Measurements from ENCODE around the gene AATK.

The AATK gene

DNA sequence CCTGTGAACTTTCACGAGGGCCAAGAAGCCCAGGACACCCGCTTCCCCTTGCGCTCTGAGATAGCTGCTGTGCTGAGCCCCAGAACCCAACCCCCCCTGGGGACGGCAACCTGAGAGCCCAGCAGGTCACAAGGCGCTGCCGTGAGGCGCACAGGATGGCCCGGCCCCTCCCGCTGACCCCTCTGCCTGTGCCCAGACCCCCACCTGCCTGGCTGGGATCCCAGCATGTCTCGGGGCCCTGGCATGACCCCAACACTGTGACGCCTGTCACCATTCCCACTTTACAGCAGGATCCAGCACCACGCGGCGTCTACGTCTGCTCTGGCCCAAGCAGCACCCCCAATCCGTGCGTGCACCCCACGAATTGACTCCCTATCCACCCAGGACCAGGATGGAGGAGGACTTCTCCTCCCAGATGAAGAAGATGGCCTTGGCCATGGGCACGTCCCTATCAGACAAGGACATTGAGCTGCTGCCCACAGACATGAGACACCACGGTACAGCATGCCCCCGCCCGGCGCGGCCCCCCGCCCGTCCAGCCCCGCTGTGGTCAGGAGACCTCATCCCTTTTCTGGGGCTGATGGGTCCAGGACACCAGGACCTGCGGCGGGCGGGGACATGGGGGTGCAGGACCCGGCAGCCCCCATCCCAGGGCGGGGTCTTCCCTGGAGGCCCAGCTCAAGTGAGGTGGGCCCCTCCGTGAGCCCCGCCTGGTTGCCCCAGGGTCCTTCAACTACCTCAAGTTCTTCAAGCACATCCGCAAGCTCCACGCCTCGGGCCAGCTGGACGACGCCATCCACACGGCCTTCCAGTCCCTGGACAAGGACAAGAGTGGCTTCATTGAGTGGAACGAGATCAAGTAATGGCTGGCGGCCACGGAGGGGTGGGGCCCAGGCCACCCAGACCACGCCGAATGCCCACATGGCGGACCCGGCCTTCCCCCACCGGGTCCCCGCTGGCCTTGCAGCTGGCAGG lies 15.1 kb upstream of the AATK start:
- no peak for DNase-seq (ENCODE audit: low spot score)

DNA sequence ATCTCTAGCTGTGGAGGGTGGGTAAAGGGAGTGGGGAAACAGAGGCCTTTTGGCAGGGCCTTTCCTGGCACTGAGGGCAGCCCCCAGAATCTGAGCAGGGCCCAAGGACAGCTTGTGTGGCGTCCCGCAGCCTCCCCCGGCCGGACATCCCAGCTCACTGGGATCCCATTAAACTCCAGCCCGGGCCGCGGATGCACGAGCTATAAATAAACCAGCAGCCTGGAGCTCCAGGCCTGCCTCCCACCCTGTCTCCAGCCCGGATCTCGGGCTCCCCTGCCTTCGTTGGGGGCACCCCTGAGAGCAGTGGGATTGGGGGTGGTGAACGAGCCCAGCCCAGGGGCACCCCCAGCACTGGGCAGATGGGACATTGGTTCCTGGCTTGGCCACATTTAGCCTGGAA lies 13.8 kb upstream of the AATK start:
- no peak for DNase-seq (ENCODE audit: low spot score)

DNA sequence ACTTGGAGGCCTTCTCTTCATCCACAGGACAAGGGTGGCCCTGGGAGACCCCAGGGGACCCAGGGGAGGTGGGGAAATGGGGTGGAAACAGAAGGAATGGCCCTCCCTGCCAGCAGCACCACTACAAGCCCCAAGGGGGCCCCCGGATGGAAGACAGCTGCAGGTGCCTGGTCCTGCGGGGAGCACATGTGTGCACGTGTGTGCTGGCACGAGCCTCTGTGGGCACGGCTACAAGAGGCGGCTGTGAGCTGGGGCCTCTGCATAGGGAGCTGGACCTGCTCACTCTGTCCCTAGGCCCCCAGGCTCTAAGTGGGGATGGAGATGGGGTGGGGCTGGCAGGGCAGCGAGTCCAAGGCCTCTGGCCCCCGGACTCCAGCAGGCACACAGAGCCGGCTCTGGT lies 13.2 kb upstream of the AATK start:
- no peak for DNase-seq (ENCODE audit: low spot score)

DNA sequence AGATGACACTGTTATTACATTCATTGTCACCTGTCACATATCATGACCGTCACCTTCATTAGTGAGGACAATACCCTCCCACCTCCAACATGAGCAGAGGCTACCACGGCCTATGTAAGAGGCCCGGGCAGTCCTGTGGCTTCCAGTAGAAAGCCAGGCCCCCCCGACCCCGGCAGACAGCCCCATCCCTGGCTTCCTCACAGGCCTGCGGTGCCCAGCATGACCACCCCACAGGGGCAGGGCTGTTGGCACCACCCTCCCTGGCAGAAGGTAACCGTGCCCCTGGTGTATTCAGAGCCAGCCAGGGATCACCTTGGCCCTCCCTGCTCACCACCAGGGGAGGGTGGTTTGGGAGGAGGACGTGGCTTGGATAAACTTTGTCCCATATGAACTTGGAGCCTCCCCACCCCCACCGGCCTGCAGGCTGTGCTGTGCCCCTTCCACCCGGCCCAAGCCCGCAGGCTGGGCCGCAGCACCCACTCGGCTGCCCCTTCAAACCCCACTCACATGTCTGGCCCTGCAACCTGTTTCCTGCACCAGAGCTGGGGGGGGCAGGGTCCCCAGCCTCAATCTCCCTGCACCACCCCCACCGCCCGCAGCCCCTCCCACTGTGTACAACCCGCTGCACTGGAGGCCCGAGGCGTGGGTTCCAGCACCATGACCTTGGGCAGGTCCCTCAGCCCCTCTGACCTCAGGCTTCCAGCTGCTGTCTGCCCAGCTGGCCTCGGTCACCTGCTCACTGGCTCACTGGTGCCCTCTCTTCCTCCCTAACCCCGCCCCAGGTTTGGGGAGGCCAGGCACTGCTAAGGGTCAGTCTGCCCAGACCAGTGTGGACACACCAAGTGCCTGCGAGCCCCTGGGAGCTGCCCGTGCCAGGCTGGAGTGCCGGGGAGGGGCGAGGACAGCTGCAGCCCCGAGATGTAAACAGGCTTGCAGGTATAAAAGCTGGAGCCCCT lies 12.4 kb upstream of the AATK start:
- DNase-seq (ENCODE audit: low spot score) = no peak

DNA sequence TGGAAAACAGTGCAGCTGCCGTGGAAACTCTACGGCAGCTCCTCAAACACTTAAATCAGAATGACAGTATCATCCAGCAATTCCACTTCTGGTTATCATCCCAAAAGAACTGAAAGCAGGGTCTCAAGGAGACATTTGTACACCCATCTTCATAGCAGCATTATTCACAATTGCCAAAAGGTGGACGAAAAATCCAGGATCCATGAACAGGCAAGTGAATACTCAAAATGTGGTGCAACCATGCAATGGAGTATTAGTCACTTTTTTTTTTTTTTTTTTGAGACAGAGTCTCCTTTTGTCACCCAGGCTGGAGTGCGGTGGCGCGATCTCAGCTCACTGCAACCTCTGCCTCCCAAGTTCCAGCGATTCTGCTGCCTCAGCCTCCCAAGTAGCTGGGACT lies 10.6 kb upstream of the AATK start:
- no peak for DNase-seq (ENCODE audit: low spot score)

DNA sequence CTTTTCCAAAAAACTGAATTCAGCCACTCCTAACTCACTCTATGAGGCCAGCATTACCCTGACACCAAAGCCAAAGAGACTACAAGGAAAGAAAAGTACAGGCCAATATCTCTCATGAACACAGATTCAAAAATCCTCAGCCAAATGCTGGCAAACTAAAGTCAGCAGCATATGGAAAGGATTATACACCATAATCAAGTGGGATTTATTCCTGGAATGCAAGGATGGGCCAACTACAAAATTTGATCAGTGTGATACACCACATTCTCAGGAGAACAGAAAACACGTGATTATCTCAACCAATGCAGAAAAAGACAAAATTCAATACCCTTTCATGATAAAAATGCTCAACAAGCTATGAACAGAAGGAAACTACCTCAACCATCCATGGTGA lies 7.7 kb upstream of the AATK start:
- DNase-seq (ENCODE audit: low spot score) = no peak

DNA sequence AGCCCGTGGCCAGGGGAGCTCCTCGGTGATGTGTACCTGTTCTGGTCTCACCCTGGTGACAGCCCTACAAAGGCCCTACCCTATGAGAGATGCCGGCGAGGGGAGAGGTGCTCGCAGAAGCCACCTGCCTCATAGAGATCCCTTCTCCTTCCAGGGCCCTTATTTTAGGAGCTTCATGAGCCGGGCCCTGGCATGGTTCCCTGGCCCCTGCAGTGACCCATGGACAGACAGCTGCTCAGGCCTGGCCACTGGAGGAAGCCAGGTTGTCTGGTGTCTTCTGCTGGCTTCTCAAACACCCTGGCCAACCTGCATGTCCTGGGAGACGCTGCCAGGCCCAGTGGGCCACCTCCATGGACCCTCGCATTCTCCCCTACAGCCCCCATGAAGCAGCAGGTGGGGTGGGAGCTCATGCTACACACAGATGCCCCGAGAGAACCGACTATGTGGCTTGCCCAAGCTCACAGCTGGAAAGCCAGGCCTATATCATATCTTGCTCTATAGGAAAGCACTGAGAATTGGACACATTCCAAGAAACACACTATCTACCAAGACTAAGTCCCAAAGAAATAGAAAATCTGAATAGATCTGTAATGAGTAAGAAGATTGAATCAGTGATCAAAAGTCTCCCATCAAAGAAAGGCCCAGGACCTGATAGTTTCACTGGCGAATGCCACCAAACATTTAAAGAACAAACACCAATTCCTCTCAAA lies 7.2 kb upstream of the AATK start:
- no peak for DNase-seq (ENCODE audit: low spot score)

DNA sequence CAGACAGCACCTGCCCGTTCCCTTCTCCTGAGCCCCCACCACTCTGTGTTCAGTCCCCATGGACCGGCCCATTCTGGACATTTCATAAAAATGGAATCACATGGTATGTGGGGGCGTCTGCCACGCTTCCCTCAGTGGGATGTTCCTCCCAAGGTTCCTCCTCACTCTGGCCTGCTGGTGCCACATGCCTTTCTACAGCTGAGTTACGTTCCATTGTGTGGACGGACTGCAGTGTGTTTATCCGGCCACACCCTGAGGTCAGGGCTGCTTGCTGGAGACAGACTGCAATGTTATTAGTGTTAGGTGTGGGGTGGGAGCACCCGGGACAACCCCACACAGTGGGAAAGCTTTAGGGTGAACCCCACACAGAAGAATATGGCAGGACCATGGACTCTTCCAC lies 5.9 kb upstream of the AATK start:
- no peak for DNase-seq (ENCODE audit: low spot score)

DNA sequence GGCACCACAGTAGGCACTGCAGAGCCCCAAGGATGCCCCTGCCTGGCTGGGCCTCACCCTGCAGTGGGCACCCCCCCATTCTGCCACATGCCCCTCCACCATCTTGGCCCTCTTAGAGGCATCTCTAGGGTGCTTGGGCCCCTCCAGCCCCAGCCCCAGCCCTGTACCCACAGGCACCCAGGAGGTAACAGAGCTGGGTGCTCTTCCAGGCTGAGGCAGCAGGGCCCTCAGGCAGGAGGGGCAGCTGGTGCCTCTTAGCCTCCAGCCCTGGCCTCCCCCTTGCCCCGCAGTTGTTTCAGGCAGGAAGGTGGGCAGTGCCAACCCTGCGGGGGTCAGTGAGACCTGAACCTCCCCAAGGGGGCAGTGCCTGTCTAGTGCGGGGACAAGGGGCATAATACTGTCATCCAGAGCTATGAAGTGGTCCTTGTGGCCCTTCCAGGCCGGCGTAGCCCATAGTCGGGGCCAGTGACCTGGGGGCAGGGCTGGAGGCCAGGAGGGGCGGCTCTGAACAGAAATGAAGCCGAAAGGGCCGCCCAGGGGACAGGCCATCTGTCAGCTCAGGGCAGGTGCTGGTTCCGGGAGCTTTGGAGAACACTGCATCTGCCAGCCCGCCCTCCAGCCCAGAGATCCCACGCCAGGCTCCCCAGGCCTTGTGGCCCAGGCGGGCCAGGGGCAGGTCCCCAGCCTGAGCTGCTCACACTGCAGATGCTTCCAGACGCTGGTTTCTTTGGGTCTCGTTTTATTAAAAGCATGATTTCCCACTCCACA lies 4.9 kb upstream of the AATK start:
- no peak for DNase-seq (ENCODE audit: low spot score)

DNA sequence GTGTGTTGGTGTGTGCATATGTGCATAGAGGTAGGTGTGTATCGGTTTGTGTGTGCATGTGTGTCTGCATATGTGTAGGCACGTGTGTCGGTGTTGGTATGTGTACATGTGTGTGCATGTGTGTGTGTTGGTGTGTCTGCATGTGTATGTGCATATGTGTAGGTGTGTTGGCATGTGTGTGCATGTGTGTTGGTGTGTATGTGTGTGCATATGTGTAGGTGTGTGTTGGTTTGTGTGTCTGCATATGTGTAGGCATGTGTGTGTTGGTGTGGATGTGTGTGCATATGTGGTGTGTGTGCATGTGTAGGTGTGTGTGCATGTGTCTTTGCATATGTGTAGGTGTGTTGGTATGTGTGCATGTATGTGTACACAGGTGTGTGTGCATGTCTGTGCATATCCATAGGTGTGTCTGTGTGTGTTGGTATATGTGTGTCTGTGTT lies 3.9 kb upstream of the AATK start:
- no peak for DNase-seq (ENCODE audit: low spot score)

DNA sequence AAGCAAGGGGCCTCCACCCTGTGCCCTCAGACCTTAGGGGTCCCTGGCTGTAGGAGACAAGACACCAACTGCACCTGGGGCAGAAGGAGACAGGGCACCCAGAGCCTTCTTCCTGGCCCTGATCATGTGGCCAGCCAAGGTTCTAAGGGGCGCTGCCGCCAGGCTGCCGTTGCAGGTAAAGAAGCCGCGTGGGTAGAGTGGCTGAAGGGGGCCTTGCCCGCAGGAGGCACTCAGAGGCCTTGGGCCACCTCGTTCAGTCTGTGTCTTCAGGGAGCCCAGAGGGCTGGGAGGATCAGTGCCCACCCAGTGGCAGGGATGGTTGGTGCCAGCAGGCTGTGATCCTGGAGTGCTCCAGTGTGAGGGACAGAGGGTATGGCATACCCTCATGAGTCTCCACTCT lies 1.6 kb upstream of the AATK start:
- DNase-seq (ENCODE audit: low spot score) = no peak

DNA sequence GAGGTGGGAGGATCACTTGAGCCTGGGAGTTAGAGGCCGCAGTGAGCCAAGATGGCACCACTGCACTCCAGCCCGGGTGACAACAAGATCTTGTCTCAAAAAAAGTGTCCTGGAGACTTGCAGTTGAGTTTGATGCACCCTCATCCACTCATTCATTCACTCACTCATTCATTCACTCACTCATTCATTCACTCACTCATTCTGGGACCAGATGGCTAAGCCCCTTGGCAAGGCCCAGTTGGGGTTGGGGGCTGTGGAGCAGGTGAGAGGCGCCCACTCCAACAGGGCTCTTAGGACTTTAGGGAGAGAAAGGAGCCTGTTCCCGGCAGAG lies 1.1 kb upstream of the AATK start:
- DNase-seq (ENCODE audit: low spot score) = no peak

DNA sequence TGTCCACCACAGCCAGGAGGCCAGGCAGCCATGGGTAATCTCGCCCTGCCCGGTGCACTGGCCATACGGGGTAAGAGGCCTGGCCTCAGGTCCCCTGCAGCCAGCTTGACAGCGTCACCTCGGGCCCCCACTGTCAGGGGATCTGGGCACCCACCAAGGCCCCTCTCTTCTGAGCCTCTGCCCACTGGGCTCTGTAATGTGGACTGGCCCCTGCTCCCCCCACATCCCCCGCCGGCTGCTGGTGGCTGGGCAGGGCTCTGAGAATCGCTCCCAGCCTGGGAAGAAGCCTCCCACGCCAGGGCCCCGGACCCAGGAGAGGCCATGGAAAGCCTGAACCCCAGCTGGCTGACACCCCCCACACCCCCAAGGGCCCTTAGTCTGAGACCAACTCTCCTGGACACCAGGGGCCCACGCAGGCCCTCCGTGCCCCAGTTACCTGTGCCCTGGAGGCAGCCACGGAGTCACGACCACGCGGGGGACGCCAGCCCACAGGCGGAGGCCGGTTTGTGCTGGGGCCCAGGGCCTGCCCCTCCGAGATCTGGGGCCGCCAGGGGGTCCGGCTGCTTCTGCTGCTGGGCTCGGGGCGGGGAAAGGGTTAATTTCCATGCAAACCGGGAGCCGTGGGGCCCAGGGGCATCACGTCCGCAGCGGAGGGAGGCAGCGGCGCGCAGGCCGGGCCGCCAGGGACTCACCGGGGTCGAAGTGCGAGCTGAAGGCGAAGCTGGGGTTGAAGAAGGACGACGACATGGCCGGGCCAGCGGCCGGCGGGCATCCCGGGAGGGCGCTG lies 582 bp downstream of the AATK start, which contains the start of gene PVALEF:
Gene PVALEF, plus strand, starts transcription at position 262 of the 787 bp plus-strand sequence. CDS start 15,720 bp downstream, outside the sequence.
- DNase-seq (ENCODE audit: low spot score) = no peak

DNA sequence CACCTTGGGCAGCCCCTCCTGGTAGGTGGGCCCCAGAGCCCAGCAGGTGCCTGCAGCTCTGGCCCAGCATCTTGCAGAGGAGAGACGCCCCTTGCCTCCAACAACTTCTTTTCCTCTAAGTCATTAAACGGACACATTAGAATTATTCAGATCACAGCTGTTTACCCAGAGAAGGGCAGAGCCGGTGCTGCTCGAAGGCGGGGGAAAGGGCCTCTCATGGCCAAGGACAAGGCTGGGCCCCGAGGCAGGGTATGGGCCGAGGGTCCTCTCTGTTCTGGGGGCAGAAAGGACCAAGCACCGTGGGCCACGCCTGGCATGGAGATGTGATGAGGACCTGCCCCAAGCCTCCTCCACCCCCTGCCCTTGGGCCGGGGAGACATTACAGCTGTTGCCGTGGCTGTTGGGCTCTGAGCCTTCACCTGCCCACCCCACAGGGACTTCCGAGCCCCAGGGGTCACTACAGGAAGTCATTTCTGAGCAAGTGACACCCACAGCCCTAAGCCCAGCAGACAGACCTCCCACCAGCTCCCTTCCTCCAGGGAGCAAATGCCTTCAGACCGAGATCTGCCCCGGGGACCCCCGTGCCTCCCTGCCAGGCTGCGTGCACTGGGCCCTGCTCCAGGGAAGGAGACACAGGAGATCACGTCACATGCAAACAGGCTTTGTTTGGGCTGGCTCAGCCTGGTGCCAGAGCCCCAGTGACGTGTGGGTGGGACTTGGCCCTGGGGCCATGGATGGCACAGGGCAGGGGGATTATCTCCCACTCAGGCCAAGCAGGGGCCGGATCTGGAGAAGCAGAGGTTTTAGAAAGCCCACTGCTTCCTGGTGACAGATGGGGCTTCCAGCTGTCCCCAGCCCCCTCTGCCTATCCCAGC lies 1.4 kb downstream of the AATK start:
- no peak for DNase-seq (ENCODE audit: low spot score)

DNA sequence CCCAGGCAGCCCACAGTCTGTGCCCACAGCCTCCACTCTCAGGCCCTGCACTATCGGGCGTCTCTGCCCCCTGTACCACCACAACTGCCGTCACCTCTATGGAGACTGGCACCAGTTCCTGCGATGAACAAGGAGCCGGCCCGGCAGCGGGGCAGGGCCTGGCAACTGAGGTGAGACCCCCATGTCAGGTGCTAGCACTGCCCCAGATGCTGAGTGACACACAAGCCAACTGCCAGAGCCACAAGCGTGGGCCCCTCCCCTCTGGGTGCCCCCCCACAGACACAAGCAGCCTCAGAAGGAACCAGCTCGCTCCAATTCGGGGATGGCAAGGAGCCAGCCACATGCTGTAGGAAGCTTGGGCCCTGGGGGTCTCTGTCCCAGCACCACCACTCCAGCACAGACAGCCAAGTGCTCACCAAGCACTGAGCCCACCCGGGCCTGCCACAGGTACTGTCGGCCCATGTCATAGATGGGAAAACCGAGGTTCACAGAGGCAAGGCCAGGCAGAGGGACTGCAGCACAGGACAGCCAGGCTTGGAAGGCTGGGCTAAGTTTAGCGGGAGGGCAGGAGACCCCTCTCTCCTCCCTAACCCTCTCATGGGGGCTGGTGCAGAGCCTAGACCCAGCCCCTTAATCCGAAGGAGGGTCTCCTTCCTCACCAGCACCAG lies 2.2 kb downstream of the AATK start:
- DNase-seq (ENCODE audit: low spot score) = no peak

DNA sequence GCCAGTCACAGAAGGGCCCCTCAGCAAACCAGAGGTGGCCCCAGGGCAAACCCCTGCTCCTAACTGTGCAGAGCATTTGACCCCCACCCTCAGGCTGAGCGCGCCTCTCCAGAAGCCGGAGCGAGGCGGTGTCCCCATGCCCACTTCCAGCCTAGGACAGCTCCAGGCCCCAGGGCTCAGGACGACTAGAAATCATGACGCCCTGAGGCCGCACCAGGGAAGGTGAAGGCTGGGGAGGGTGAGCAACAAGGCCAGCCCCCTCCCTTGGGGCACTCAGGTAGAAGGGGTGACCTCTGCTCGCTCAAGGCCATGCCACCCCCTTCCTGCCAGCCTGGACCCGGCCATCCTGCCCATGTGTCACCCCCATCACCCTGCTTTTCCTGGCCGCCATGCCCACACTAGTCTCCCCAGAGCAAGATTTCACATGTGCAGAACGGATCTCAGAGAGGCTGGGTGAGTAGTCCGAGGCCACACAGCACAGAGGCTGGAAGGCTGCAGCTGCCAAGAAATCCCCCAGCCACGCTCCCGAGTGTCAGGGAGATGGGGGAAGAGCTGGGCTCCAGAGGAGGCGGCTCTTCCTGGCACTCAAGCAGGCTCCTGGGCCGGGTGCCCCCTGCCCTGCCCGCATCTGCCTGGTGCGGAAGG lies 2.8 kb downstream of the AATK start:
- DNase-seq (ENCODE audit: low spot score) = no peak

DNA sequence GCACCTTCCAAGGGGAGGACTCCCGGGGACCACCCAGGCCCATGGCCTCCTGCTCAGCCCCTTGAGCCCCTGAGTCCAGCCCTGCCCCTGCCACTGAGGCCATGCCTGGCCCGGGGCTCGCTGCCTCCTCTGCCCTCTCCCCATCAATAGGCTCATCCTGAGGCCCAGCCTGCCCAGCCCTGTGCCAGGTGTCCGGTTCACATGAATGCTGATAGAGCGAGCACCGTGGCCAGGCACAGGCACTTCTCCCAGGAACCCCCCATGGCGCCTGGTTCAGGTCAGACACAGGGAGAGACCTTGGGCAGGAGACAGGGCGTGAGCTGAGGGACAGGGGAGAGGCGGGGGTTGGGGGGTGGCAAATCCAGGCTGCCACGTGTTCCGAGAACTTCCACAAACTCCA lies 3.5 kb downstream of the AATK start:
- no peak for DNase-seq (ENCODE audit: low spot score)

DNA sequence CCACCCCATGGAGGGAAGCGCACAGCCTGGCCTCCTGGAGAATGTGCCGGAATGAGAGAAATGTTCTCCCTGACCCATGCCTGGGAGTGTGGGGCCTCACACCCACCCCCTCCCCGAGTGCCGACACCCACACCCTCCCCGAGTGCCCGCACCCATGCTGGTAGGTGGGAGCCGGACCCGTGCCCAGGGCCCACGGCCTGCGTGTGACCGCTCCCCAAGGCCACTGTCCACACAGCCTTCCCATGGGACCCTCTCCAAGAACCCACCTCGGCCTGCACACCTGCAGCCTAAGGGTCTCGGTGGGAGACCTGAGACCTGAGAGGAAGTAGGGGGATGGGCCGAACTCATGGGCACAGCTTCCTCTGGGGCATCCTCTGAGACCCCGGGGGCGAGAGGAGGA lies 4.0 kb downstream of the AATK start:
- no peak for DNase-seq (ENCODE audit: low spot score)

DNA sequence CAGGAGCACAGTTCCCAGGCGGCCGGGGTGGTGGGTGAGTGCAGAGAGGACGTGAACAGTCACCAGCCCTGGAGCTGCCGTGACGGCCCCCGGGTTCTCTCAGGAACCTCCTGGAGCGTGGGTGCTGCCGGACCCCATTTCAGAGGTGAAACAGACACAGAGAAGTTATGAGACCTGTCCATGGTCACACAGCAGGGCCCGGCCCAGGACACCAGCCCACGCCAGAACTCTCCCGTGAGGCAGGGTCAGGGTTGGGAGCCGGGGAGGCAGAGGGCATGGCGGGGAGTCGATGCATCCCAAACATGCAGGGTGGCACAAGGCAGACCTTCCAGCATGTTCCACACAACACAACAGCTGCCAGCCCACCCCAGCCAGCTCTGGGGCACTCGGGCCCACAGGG lies 4.5 kb downstream of the AATK start:
- no peak for DNase-seq (ENCODE audit: low spot score)

All from COLO829 (cell line).